Neural progenitor cell (in vitro differentiated cells): Measurements from ENCODE around the gene SEPTIN2. TPM values are rescaled to one million over a fixed set of nuclear protein-coding genes. Genes with fewer than 3 reads are reported as not detected.

Experiments used
- DNase-seq: peaks from one replicate; pipeline ENCODE4 v3.0.0-alpha.2; 2016; ENCODE audit warnings: low spot score
- H2AFZ ChIP-seq: fragments of 200-600 bp; sonication (generic); replicated peaks from 2 replicates; pipeline ENCODE4 v1.6.1; 2016; ENCODE audit warnings: antibody characterized with exemption
- H3F3A ChIP-seq: fragments of 200-600 bp; sonication (generic); 2 replicates; pipeline ENCODE4 v1.6.1; 2016; ENCODE audit warnings: antibody characterized with exemption, low read depth
- H3K27ac ChIP-seq: fragments of 200-600 bp; sonication (generic); 2 replicates; pipeline ENCODE4 v1.5.1; 2016; ENCODE audit warnings: mild to moderate bottlenecking
- H3K27me3 ChIP-seq: fragments of 200-600 bp; sonication (generic); 2 replicates; pipeline ENCODE4 v1.6.1; 2016; ENCODE audit warnings: mild to moderate bottlenecking, moderate library complexity
- H3K36me3 ChIP-seq: fragments of 200-600 bp; sonication (generic); 2 replicates; pipeline ENCODE4 v1.5.1; 2016
- H3K4me1 ChIP-seq: fragments of 200-600 bp; sonication (generic); 2 replicates; pipeline ENCODE4 v1.6.1; 2016; ENCODE audit warnings: mixed run types
- H3K4me2 ChIP-seq: fragments of 200-600 bp; sonication (generic); 2 replicates; pipeline ENCODE4 v1.6.1; 2016
- H3K4me3 ChIP-seq: fragments of 200-600 bp; sonication (generic); 2 replicates; pipeline ENCODE4 v1.5.1; 2016
- H3K79me2 ChIP-seq: fragments of 200-600 bp; sonication (generic); 2 replicates; pipeline ENCODE4 v1.6.1; 2016; ENCODE audit warnings: low read depth
- H3K9ac ChIP-seq: fragments of 200-600 bp; sonication (generic); 2 replicates; pipeline ENCODE4 v1.6.1; 2016
- H3K9me3 ChIP-seq: fragments of 200-600 bp; sonication (generic); 2 replicates; pipeline ENCODE4 v1.5.1; 2016; ENCODE audit warnings: low read depth
- H4K20me1 ChIP-seq: fragments of 200-600 bp; sonication (generic); 2 replicates; pipeline ENCODE4 v1.6.1; 2016; ENCODE audit warnings: low read depth
- H3K27ac Mint-ChIP-seq: 3 replicates; pipeline ENCODE4 v1.8.0; 2021; ENCODE audit warnings: mixed read lengths
- H3K27me3 Mint-ChIP-seq: 2 replicates; pipeline ENCODE4 v1.8.0; 2022; ENCODE audit warnings: low read depth, mild to moderate bottlenecking, inconsistent platforms, moderate library complexity, mixed read lengths; ENCODE audit not compliant: insufficient read depth
- H3K36me3 Mint-ChIP-seq: 3 replicates; pipeline ENCODE4 v1.8.0; 2021; ENCODE audit warnings: mixed read lengths
- H3K4me1 Mint-ChIP-seq: 3 replicates; pipeline ENCODE4 v1.8.0; 2021; ENCODE audit warnings: mixed read lengths
- H3K4me3 Mint-ChIP-seq: 3 replicates; pipeline ENCODE4 v1.8.0; 2021; ENCODE audit warnings: mild to moderate bottlenecking, moderate library complexity, mixed read lengths
- H3K9me3 Mint-ChIP-seq: 3 replicates; pipeline ENCODE4 v1.8.0; 2020; ENCODE audit warnings: mixed read lengths
- EZH2 ChIP-seq: fragments of 200-600 bp; sonication (generic); IDR thresholded peaks from 2 replicates; pipeline ENCODE4 v1.6.1; 2017; ENCODE audit warnings: antibody characterized with exemption, mild to moderate bottlenecking, moderate library complexity
- EZH2phosphoT487 ChIP-seq: fragments of 200-600 bp; sonication (generic); IDR thresholded peaks from 2 replicates; pipeline ENCODE4 v1.6.1; 2017; ENCODE audit warnings: antibody characterized with exemption
- total RNA-seq: library from RNA; depleted of rRNA; stranded (reverse); fragments of >200 nt; gene quantifications from 2 replicates; pipeline ENCODE4 v1.2.3, GENCODE V29; 2015; ENCODE audit warnings: low replicate concordance
- TF ChIP-seq, protein P1 (sequence below): fragments of 200-600 bp; sonication (generic); IDR thresholded peaks from 2 replicates; pipeline ENCODE4 v1.5.1; 2017; ENCODE audit warnings: antibody characterized with exemption, mild to moderate bottlenecking

SEPTIN2 gene
- total RNA-seq, 1 donor from 2014 or later: 632 TPM

DNA sequence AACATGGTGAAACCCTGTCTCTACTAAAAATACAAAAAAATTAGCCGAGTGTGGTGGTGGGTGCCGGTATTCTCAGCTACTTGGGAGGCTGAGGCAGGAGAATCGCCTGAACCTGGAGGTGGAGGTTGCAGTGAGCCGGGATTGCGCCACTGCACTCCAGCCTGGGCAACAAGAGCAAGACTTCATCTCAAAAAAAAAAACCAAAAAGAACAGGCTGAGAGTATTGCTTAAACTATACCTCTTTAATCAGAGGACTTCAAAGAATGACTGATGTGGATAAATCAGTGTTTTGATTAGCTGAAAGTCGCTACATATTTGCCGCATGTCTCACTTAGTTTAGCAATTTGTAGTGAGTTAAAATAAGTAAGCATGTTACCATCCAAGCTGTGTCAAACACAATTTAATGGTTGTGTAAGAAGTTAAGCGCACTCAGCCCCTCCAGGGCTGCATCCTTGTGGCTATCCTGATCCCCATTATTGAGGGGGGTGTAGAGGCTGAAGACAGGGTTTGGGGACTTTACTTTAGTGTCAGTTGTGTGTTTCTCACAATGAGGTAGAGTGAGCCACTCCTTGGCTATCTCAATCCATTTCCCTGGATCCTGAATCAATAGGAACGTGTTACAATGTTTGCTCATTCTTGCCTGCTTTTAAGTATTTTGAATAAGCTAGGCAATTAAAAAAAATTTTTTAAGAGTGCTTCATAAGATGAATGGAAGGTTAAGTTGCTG is 29.4 kb downstream of the SEPTIN2 start:
- no peak for TF ChIP-seq EZH2phosphoT487
- TF ChIP-seq, protein P1, sequence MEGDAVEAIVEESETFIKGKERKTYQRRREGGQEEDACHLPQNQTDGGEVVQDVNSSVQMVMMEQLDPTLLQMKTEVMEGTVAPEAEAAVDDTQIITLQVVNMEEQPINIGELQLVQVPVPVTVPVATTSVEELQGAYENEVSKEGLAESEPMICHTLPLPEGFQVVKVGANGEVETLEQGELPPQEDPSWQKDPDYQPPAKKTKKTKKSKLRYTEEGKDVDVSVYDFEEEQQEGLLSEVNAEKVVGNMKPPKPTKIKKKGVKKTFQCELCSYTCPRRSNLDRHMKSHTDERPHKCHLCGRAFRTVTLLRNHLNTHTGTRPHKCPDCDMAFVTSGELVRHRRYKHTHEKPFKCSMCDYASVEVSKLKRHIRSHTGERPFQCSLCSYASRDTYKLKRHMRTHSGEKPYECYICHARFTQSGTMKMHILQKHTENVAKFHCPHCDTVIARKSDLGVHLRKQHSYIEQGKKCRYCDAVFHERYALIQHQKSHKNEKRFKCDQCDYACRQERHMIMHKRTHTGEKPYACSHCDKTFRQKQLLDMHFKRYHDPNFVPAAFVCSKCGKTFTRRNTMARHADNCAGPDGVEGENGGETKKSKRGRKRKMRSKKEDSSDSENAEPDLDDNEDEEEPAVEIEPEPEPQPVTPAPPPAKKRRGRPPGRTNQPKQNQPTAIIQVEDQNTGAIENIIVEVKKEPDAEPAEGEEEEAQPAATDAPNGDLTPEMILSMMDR: no peak
- TF ChIP-seq EZH2: no peak
- no peaks in the 10 kb centered on the region for H3K9me3 ChIP-seq
- peaks cover 5% of the 10 kb centered on the region for H3F3A ChIP-seq
- Mint-ChIP-seq H3K27me3 (no peaks in the 10 kb centered on the region), H3K4me1 (no peaks in the 10 kb centered on the region), H3K36me3 (peaks cover 34% of the 10 kb centered on the region), H3K9me3 (no peaks in the 10 kb centered on the region), H3K27ac (no peak overlapping the region), H3K4me3 (no peak overlapping the region)
- H3K27ac ChIP-seq: no peak overlapping the region
- H4K20me1 ChIP-seq: peaks cover 17% of the 10 kb centered on the region
- no peak overlapping the region for H3K4me2 ChIP-seq
- no peak overlapping the region for H3K9ac ChIP-seq
- H3K79me2 ChIP-seq: peaks cover 14% of the 10 kb centered on the region
- no peak overlapping the region for H2AFZ ChIP-seq
- H3K4me3 ChIP-seq: no peak overlapping the region
- H3K4me1 ChIP-seq: no peaks in the 10 kb centered on the region
- peaks cover 48% of the 10 kb centered on the region for H3K36me3 ChIP-seq
- no peak for DNase-seq
- H3K27me3 ChIP-seq: no peaks in the 10 kb centered on the region

DNA sequence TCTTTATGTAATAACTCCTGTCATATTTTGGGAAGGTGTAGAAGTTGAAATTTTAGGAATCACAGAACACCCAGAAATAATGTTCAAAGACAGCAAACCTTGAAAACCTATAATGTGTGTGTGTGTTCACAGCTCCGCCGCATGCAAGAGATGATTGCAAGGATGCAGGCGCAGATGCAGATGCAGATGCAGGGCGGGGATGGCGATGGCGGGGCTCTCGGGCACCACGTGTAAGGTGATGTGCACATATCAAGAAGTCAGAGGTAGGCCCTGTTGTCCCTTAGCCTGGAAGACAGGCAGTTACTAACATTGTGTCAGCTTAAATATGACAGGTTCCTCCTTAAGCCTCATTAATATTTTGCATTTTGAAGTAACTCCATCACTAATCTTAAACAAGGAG is 34.2 kb downstream of the SEPTIN2 start:
- H3K27me3 Mint-ChIP-seq: no peaks in the 10 kb centered on the region
- Histone ChIP-seq H3K27me3 (no peaks in the 10 kb centered on the region), H3K9me3 (no peaks in the 10 kb centered on the region), H3K79me2 (no peaks in the 10 kb centered on the region), H3K4me2 (no peak overlapping the region), H3K36me3 (peaks cover 24% of the 10 kb centered on the region), H3K27ac (no peak overlapping the region), H2AFZ (no peak overlapping the region), H3K4me3 (no peak overlapping the region), H3K9ac (no peak overlapping the region), H4K20me1 (peaks cover 28% of the 10 kb centered on the region), H3K4me1 (peaks cover 12% of the 10 kb centered on the region), H3F3A (peaks cover 43% of the 10 kb centered on the region)
- no peak overlapping the region for H3K4me3 Mint-ChIP-seq
- peaks cover 6% of the 10 kb centered on the region for H3K4me1 Mint-ChIP-seq
- no peaks in the 10 kb centered on the region for H3K9me3 Mint-ChIP-seq
- H3K36me3 Mint-ChIP-seq: peaks cover 17% of the 10 kb centered on the region
- TF ChIP-seq, protein P1: no peak
- no peak for TF ChIP-seq EZH2phosphoT487
- no peak for TF ChIP-seq EZH2
- no peak overlapping the region for H3K27ac Mint-ChIP-seq
- no peak for DNase-seq

DNA sequence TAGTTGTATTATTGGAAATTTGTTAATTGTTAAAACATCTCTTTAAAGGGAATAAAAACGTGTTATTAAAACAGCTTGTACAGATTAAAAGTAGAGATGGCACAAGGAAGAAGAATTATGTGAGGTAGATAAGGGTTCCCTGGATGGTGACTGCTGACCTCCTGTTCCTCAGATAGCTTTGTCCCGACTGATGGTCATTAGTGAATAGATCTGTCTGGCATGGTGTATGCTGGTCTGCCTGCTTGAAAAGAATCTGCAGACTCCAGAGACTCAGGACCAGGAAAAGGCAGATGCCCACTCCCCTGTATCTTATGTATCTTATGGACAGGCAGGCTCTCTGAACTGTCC is 34.8 kb downstream of the SEPTIN2 start:
- Mint-ChIP-seq H3K27ac (no peak overlapping the region), H3K4me1 (peaks cover 7% of the 10 kb centered on the region), H3K9me3 (no peaks in the 10 kb centered on the region), H3K4me3 (no peak overlapping the region), H3K36me3 (peaks cover 17% of the 10 kb centered on the region), H3K27me3 (no peaks in the 10 kb centered on the region)
- Histone ChIP-seq H3K36me3 (peaks cover 22% of the 10 kb centered on the region), H3K9ac (no peak overlapping the region), H3F3A (peaks cover 47% of the 10 kb centered on the region), H4K20me1 (peaks cover 31% of the 10 kb centered on the region), H3K79me2 (no peaks in the 10 kb centered on the region), H3K4me1 (peaks cover 14% of the 10 kb centered on the region), H3K9me3 (no peaks in the 10 kb centered on the region), H3K4me3 (no peak overlapping the region), H2AFZ (no peak overlapping the region), H3K27ac (no peak overlapping the region), H3K4me2 (no peak overlapping the region), H3K27me3 (no peaks in the 10 kb centered on the region)
- TF ChIP-seq, protein P1: no peak
- no peak for TF ChIP-seq EZH2
- no peak for TF ChIP-seq EZH2phosphoT487
- DNase-seq: no peak
